ENCODE results near the gene KCNG3. TPM values are rescaled to one million over a fixed set of nuclear protein-coding genes. Genes with fewer than 3 reads are reported as not detected.

The KCNG3 gene
- total and polyA plus RNA-seq, 10 donors: 0.10 TPM; not detected in 9

GRCh38 chr2:42443718-42444399 lies 49.9 kb downstream of the KCNG3 start:
- WGBS, 5 donors: 79 to 87% (median 86%) methylated on average over 5 of the region's 5 CpGs
- TF ChIP-seq POLR2A (IDR thresholded peaks at IDR 0.05): no peak
- TF ChIP-seq POLR2AphosphoS5 (IDR thresholded peaks at IDR 0.05): no peak
- TF ChIP-seq CTCF (IDR thresholded peaks at IDR 0.05 in 8 of 11, conservative IDR thresholded peaks at IDR 0.05 in 3 of 11): no peak
- intact Hi-C loops (cut with DNase I; ENCODE audit: low total_unique reads): no loop called here

DNA sequence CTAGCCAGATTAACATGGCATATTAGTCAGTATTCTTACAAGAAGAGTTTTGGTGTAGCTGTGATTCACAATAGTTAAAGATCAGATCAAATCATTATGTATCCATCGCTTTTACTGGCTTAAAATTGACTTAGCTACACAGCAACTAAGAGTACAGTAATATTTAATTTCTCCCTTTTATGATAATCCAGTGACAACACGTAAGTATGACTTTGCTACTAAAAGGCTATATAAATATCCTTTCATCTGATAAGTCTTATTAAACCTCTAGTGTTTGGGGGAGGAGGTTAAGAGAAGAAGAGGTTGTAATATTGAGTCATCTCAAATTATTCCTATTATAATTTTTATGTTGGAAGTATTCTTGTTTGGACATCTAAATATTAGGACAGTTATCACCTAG lies 51.0 kb downstream of the KCNG3 start:
- peaks cover 0 to 4% (median 0%) of the 10 kb centered on the region in 7 donors for H3K27me3 ChIP-seq (replicated peaks in 1 of 7)
- TF ChIP-seq CTCF (IDR thresholded peaks at IDR 0.05 in 8 of 11, conservative IDR thresholded peaks at IDR 0.05 in 3 of 11) (no peak), POLR2AphosphoS5 (IDR thresholded peaks at IDR 0.05) (no peak), POLR2A (IDR thresholded peaks at IDR 0.05) (no peak)

More at GRCh38 chr2:42443718-42444399, 49.9 kb downstream of the KCNG3 start:
- Histone ChIP-seq H3K27me3 (replicated peaks in 1 of 7) (peaks cover 0 to 4% (median 0%) of the 10 kb centered on the region in 7 donors), H3K4me3 (no peak overlapping the region), H3K9me3 (no peaks in the 10 kb centered on the region), H3K4me1 (no peaks in the 10 kb centered on the region), H3K36me3 (no peaks in the 10 kb centered on the region), H3K27ac (no peak overlapping the region)
- DNase-seq: no peak

GRCh38 chr2:42438685-42439084 lies 55.1 kb downstream of the KCNG3 start:
- Histone ChIP-seq H3K4me3 (no peak overlapping the region), H3K27me3 (replicated peaks in 1 of 7) (peaks cover 0 to 4% (median 0%) of the 10 kb centered on the region in 7 donors), H3K4me1 (no peaks in the 10 kb centered on the region), H3K36me3 (no peaks in the 10 kb centered on the region), H3K9me3 (no peaks in the 10 kb centered on the region), H3K27ac (no peak overlapping the region)
- TF ChIP-seq POLR2A (IDR thresholded peaks at IDR 0.05) (no peak), POLR2AphosphoS5 (IDR thresholded peaks at IDR 0.05) (no peak), CTCF (IDR thresholded peaks at IDR 0.05 in 8 of 11, conservative IDR thresholded peaks at IDR 0.05 in 3 of 11) (no peak)
- intact Hi-C loops (cut with DNase I; ENCODE audit: low total_unique reads): no loop called here
- no peak for DNase-seq

More for the DNA sequence above, 51.0 kb downstream of the KCNG3 start:
- intact Hi-C loops (cut with DNase I; ENCODE audit: low total_unique reads): no loop called here
- H3K27ac ChIP-seq: no peak overlapping the region
- DNase-seq: no peak
- H3K4me3 ChIP-seq: no peak overlapping the region
- WGBS, 5 donors: 82 to 89% (median 84%) methylated on average over 2 of the region's 2 CpGs
- no peaks in the 10 kb centered on the region for H3K36me3 ChIP-seq
- no peaks in the 10 kb centered on the region for H3K4me1 ChIP-seq
- no peaks in the 10 kb centered on the region for H3K9me3 ChIP-seq

DNA sequence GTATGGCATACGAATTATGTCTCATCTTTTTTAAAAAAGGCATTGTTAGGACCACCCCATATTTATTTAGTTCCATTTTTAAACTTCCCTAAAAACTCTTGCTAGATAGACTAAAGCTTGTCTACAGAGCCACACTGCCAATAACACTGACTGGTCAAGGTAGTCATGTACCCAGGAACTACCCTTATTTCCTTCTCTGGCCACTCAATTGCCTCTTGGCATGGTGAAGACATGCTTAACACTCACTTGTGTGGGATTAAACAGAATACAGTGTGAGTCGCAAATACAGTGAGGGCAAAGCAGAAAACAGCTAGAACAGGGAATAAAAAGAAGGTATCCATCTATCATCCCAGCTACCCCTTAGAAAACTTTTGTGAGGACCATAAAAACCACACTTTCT lies 57.4 kb downstream of the KCNG3 start:
- Histone ChIP-seq H3K4me1 (no peaks in the 10 kb centered on the region), H3K27me3 (replicated peaks in 1 of 7) (no peaks in the 10 kb centered on the region), H3K4me3 (no peak overlapping the region), H3K36me3 (no peaks in the 10 kb centered on the region), H3K27ac (no peak overlapping the region), H3K9me3 (no peaks in the 10 kb centered on the region)
- intact Hi-C loops (cut with DNase I; ENCODE audit: low total_unique reads): no loop called here
- no peak for DNase-seq
- no peak for TF ChIP-seq POLR2A (IDR thresholded peaks at IDR 0.05)
- no peak for TF ChIP-seq POLR2AphosphoS5 (IDR thresholded peaks at IDR 0.05)
- TF ChIP-seq CTCF (IDR thresholded peaks at IDR 0.05 in 8 of 11, conservative IDR thresholded peaks at IDR 0.05 in 3 of 11): no peak
- WGBS, 5 donors: 75 to 88% (median 82%) methylated on average over 2 of the region's 2 CpGs

All from spleen (tissue), 11 donors.